HG03280 (cell line): ENCODE measurements around the gene KCNQ1.

Experiments
- ATAC-seq: cut with Tn5 transposase; IDR thresholded peaks from one replicate; pipeline ENCODE4 v1.9.1; 2021; ENCODE audit warnings: mild to moderate bottlenecking, moderate library complexity; ENCODE audit not compliant: unreplicated experiment

Gene KCNQ1

DNA sequence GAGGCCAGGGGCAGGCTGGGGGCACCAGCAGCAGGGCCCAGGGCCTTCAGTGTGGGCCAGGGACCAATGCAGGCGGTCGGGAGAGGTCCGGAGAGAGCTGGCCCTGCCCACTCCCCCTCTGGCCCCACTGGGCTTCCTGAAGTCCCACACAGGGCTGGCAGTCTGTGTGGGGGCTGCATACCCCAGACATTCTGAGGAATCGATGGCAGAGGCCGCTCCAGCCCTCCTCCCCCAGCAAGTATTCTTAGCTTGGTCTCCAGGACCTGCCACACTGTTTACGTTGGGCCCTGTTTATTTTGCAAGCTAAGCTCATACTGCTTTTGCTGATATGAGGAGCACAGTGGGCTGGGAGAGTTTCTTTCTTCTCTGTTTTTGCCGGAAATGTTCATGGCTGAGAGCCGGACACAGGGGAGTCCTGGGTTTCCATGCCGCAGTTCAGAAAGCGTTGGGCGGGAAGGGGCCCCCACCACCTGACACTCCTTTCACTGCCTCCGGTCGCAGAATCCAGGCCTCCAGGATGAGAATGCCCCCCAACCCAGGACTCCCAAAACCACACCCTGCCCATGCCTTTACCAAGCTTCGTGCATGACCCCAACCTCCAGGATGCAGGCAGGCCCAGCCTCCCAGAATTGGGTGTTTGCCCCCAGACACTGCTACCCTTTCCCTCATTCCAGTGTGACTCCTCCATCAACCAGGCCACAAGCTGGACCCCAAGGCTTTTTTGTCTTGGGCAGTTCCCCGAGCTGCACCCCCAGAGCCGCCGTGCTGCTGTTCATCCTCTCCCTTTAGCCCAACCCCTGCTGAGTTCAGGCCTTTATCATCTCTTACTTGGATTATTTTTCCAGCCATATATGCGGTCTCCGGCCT lies 336.8 kb downstream of the KCNQ1 start:
- no peak for ATAC-seq

GRCh38 chr11:2782769-2783168 lies 338.0 kb downstream of the KCNQ1 start:
- ATAC-seq, result no peak

GRCh38 chr11:2783536-2784082 lies 338.8 kb downstream of the KCNQ1 start:
- no peak for ATAC-seq

- ATAC-seq, result no peak
These were observed 343.0 kb downstream of the KCNQ1 start for GRCh38 chr11:2787816-2788167.

- ATAC-seq, result no peak
These were observed 343.6 kb downstream of the KCNQ1 start for GRCh38 chr11:2788168-2789071.

DNA sequence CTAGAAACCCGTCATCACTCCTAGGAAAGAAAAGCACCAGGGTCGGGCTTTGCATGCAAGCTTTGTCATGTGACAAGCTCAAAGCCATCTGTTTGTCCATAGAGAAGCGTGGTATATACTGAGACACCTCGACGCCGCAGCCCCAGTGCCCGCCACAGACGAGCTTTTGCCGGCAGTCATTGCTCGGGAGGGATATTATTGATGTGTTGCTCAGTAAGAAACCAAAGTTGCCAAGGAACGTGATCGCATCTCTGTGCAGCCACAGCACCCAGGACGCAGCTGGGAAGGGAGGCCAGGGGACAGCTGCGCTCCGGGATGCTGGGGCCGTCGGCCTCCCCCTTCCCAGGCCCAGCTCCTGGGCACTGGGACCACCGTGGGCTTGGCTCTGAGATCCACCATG lies 344.5 kb downstream of the KCNQ1 start:
- no peak for ATAC-seq

DNA sequence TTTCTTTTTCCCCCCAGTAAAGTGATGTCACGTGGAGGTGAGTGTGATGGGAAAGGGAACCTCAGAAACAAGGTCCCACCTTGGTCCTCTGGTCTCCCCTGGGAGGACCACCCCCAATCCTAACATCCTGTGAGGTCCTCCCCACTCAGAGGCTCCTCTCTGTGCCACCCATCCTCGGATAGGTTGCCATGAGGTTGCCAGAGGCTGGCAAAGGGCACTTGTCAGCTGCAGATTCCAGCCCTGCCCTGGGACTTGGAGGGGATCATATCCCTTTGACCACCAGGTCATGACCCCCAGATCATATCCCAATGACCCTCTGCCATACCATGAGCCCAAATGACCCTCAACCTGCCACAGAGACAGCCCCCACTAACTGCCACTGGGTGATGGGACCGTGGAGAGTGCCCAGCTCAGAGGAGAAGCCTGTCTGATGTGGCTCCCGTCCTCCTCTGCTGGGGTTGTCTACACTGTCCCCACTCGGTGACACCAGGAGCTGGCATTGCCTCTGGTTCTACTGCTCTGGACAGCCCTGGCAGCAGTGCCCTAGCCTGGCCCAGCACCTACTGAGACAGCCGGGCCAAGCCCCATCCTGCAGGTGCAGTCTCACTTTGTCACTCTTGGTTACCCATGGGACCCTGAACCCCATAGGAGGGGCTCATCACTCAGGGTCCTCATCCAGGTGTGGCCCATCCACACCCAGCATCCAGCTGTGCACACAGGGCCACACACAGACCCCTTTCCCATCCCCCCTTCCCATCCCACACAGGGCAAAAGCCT lies 345.2 kb downstream of the KCNQ1 start:
- no peak for ATAC-seq

DNA sequence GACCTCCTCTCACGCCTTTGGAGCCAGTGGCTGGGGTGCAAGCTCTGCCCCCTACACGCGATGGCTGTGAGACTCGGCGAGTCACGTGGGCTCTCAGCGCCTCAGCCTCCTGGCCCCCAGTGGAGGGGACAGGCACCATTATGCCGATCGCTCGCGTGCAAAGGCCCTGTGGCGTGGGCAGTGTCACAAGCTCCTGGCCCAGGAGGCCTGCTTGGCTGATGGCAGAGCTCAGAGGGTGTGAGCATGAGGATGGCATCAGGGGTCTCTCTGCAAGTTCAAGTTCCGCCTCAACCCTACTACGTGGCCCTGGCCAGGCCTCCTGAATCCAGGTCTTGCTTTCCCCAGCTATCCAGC lies 345.7 kb downstream of the KCNQ1 start:
- no peak for ATAC-seq

- no peak for ATAC-seq
These were observed 346.3 kb downstream of the KCNQ1 start for GRCh38 chr11:2791139-2791520.

GRCh38 chr11:2791521-2792380 lies 346.9 kb downstream of the KCNQ1 start:
- no peak for ATAC-seq

DNA sequence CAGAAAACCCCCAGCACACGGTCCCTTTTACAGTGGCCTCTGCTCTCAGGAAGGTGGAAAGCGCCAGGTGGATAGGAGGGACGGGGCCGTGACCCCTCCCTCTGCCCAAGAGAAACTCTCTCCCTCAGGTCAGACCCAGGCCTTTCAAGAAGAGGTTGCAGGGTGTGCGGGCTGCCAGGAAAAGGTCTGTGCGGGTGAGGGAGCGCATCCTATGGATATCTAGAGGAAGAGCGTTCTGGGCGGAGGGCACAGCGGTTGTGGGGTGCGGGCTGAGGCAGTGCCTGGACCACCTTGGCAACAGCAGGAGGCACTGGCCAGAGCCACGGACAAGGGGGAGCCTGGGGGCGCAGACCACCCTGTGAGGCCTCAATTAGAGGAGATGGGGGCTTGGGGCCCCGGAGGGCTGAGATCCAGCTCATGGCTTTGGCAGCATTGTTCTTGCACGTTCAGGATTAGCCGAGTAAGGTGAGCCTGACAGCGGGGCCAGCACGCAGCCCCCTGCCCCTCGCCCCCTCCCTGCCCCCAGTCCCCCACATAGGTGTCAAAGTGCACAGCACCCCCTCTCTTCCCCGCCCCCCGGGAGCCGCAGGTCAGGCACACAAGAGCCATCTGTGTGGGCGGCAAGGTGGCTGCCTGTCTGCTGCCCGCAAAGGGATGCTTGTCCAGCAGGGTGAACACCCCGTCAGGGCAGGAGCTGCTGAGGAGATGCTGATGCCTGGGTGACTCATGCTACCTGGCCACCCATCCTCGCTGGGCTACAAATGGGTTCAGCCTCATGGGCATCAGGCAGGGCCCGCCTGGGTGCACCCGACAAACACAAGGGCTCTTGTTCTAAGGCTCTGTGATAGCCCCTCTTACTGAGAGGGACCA lies 347.8 kb downstream of the KCNQ1 start:
- no peak for ATAC-seq

- no peak for ATAC-seq
These were observed 348.9 kb downstream of the KCNQ1 start for GRCh38 chr11:2793701-2794045.

- ATAC-seq, result no peak
These were observed 349.5 kb downstream of the KCNQ1 start for GRCh38 chr11:2794046-2794967.

GRCh38 chr11:2794968-2795322 lies 350.1 kb downstream of the KCNQ1 start:
- ATAC-seq, result no peak

GRCh38 chr11:2795491-2795991 lies 350.7 kb downstream of the KCNQ1 start:
- no peak for ATAC-seq

- no peak for ATAC-seq
These were observed 351.3 kb downstream of the KCNQ1 start for GRCh38 chr11:2796091-2796490.

DNA sequence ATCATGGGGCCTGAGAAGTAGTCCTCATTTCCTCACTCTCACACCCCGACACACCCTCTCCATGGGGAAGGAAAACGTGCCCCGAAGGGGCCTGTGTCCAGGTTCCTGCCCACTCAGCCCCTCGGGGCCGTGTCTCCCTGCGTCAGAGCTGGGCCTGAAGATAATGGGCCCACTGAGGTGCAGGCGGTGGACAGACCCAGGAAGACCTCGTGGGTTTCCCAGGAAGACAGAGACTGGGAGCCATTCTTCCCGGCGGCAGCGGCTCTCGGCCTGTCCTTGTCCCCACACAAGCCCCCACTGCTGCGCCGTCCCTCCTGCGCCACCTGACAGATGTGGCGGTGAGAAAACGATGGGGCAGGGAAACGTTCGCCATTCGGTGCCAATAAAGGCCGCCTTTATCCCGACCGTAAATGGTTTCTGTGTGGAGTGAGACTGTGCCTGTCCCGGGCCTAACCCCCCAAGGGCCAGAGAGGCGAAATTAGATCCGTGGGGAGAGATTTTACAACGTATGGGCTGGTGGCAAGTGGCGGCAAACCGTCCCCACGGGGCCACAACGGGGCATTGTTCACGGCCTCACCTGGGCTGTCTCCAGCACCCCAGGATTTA lies 351.8 kb downstream of the KCNQ1 start:
- no peak for ATAC-seq
